ENCODE data around the gene HAND1. TPM values are rescaled to one million over a fixed set of nuclear protein-coding genes. Genes with fewer than 3 reads are reported as not detected.

Gene HAND1
- total RNA-seq, 4 donors from 2014 or later, result not detected

GRCh38 chr5:154491941-154492340, 13.9 kb upstream of the HAND1 start:
- TF ChIP-seq CTCF (IDR thresholded peaks at IDR 0.05; ENCODE audit: low read depth), result no peak

GRCh38 chr5:154487541-154487940, 9.5 kb upstream of the HAND1 start:
- no peak for TF ChIP-seq CTCF (IDR thresholded peaks at IDR 0.05; ENCODE audit: low read depth)

- no peak for TF ChIP-seq CTCF (IDR thresholded peaks at IDR 0.05; ENCODE audit: low read depth)
Observed at GRCh38 chr5:154486427-154486866, 8.4 kb upstream of the HAND1 start.

- no peak for TF ChIP-seq CTCF (IDR thresholded peaks at IDR 0.05; ENCODE audit: low read depth)
Observed at GRCh38 chr5:154485850-154486426, 7.9 kb upstream of the HAND1 start.

GRCh38 chr5:154485096-154485491, 7.1 kb upstream of the HAND1 start:
- TF ChIP-seq CTCF (IDR thresholded peaks at IDR 0.05; ENCODE audit: low read depth), result no peak

GRCh38 chr5:154484393-154485095, 6.5 kb upstream of the HAND1 start:
- TF ChIP-seq CTCF (IDR thresholded peaks at IDR 0.05; ENCODE audit: low read depth), result no peak

GRCh38 chr5:154483654-154484392, 5.8 kb upstream of the HAND1 start:
- TF ChIP-seq CTCF (IDR thresholded peaks at IDR 0.05; ENCODE audit: low read depth), result no peak
